Tibial artery (tissue), 4 donors: ENCODE measurements around the gene STPG3.
A peak's percentile ranks its signal among the peaks of the same experiment; 100 is the strongest.

Experiments
- DNase-seq, 2 donors: peaks; one replicate each; pipeline ENCODE4 v3.0.0-alpha.2; 2019
- H3K27ac ChIP-seq, 2 donors: fragments of 200-600 bp; sonication (generic) in 1 of 2; 1 replicate in 1 of 2; 2 replicates in 1 of 2; pipeline ENCODE4 v1.5.1; 2018 to 2019; ENCODE audit warnings: mild to moderate bottlenecking in 1 of 2
- H3K27me3 ChIP-seq, 2 donors: fragments of 200-600 bp; sonication (generic) in 1 of 2; one replicate each; pipeline versions ENCODE4 v1.5.1 to v1.6.0; 2016 to 2019
- H3K36me3 ChIP-seq, 3 donors: fragments of 200-600 bp; sonication (generic) in 2 of 3; one replicate each; pipeline ENCODE4 v1.5.1; 2016 to 2019; ENCODE audit warnings: mild to moderate bottlenecking in 2 of 3
- H3K4me1 ChIP-seq, 4 donors: fragments of 200-600 bp; sonication (generic) in 2 of 4; 1 replicate in 3 of 4; 2 replicates in 1 of 4; pipeline ENCODE4 v1.5.1; 2016 to 2019
- H3K4me3 ChIP-seq, 2 donors: fragments of 200-600 bp; sonication (generic) in 1 of 2; 1 replicate in 1 of 2; 2 replicates in 1 of 2; pipeline ENCODE4 v1.5.1; 2018 to 2019; ENCODE audit warnings: mild to moderate bottlenecking in 2 of 2
- H3K9me3 ChIP-seq, 3 donors: fragments of 200-600 bp; sonication (generic) in 1 of 3; one replicate each; pipeline ENCODE4 v1.5.1; 2016 to 2019
- CTCF ChIP-seq, 2 experiments: fragments of 200-600 bp in 1 of 2; fragments of 450-650 bp in 1 of 2; IDR thresholded peaks; one replicate each; pipeline ENCODE4 v1.5.1; 2017 to 2019; ENCODE audit warnings: antibody characterized with exemption in 2 of 2, mild to moderate bottlenecking in 1 of 2, moderate library complexity in 1 of 2
- intact Hi-C: fragments of 100-400 bp; cut with DNase I; formaldehyde crosslinking; loops from one replicate; pipeline ENCODE4 v1.15.0; 2023; ENCODE audit warnings: low total_unique reads

STPG3 gene

DNA sequence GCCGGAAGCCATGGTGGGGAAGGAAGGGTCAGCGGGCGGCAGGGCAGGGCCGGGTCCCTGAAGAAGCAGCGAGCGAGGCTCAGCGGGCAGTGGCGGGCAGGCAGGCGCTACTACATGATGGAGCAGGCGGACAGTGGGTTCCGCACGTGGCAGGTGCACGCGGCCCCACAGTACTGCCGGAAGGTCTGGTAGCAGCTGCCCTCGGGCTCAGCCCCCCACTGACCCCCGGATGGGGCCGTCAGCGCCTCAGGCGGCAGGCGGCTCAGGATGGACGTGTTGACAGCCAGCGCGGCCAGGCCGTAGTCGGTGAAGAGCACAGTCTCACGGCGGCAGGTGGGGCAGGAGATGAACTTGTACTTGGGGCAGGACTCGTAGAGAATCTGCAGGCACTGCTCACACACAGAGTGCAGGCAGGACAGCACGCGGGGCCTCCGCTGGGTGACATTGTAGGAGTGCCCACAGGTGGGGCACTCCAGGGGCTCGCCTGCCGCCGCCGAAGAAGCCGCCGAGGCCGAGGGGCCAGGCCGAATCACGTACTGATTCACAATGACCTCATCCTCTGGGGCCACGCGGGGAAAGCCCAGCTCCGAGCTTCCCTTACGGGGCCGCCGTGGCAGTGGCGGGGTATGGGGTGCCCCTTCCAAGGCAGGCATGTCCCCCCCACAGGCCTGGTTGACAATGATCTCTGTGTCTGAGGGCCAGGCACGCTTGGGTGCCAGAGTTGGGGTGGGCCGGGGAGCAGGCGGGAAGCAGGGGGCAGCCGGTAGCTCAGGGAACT lies 30.6 kb upstream of the STPG3 start:
- Histone ChIP-seq H3K27me3 (peaks cover 0 to 8% of the 10 kb centered on the region in 2 donors), H3K27ac (no peak overlapping the region), H3K36me3 (peaks cover 0 to 11% (median 0%) of the 10 kb centered on the region in 3 donors), H3K4me1 (peaks cover 0 to 56% (median 32%) of the 10 kb centered on the region in 4 donors), H3K4me3 (no peak overlapping the region), H3K9me3 (no peaks in the 10 kb centered on the region)
- no peak for TF ChIP-seq CTCF (IDR thresholded peaks at IDR 0.05)
- DNase-seq, result no peak
- intact Hi-C loops, result loop anchor here (5.0 kb wide), 1 partner anchor 33 kb away; the partner anchor contains the start of genes ANAPC2 and SSNA1

GRCh38 chr9:137221095-137221505 lies 30.0 kb upstream of the STPG3 start:
- H3K9me3 ChIP-seq, result no peaks in the 10 kb centered on the region
- peaks cover 0 to 8% of the 10 kb centered on the region in 2 donors for H3K27me3 ChIP-seq
- H3K36me3 ChIP-seq, result peaks cover 0 to 5% (median 0%) of the 10 kb centered on the region in 3 donors
- H3K4me1 ChIP-seq, result peaks cover 0 to 56% (median 32%) of the 10 kb centered on the region in 4 donors
- no peak for TF ChIP-seq CTCF (IDR thresholded peaks at IDR 0.05)
- peak overlapping the region in 1 of 2 donors; percentile 51 for H3K4me3 ChIP-seq
- intact Hi-C loops, result loop anchor here (5.0 kb wide), 1 partner anchor 34 kb away; the partner anchor contains the start of genes ANAPC2 and SSNA1
- no peak overlapping the region for H3K27ac ChIP-seq
- no peak for DNase-seq

- intact Hi-C loops, result loop anchor here (5.0 kb wide), 1 partner anchor 34 kb away; the partner anchor contains the start of genes ANAPC2 and SSNA1
- H3K4me1 ChIP-seq, result peaks cover 0 to 54% (median 32%) of the 10 kb centered on the region in 4 donors
- no peak overlapping the region for H3K27ac ChIP-seq
These were observed 29.5 kb upstream of the STPG3 start for GRCh38 chr9:137221506-137222111.

GRCh38 chr9:137222190-137223077 lies 28.7 kb upstream of the STPG3 start, which contains the start of gene RNF208:
TSS of gene RNF208 (minus strand) at chr9:137222240. CDS start at chr9:137221212, 1,028 bp downstream.
- Histone ChIP-seq H3K36me3 (no peaks in the 10 kb centered on the region), H3K27ac (peak within 1 kb of the TSS; percentile 89 to 93), H3K9me3 (no peaks in the 10 kb centered on the region), H3K27me3 (peaks cover 0 to 14% of the 10 kb centered on the region in 2 donors), H3K4me1 (peaks cover 0 to 55% (median 33%) of the 10 kb centered on the region in 4 donors), H3K4me3 (peak within 1 kb of the TSS; percentile 60 to 81)
- no peak for TF ChIP-seq CTCF (IDR thresholded peaks at IDR 0.05)
- intact Hi-C loops, result loop anchor here (5.0 kb wide), 1 partner anchor 35 kb away; the partner anchor contains the start of genes ANAPC2 and SSNA1
- DNase-seq, result no peak

More at GRCh38 chr9:137221506-137222111, 29.5 kb upstream of the STPG3 start:
- DNase-seq, result no peak
- no peaks in the 10 kb centered on the region for H3K36me3 ChIP-seq
- H3K4me3 ChIP-seq, result peak overlapping the region; percentile 51 to 60
- H3K9me3 ChIP-seq, result no peaks in the 10 kb centered on the region
- H3K27me3 ChIP-seq, result peaks cover 0 to 8% of the 10 kb centered on the region in 2 donors
- no peak for TF ChIP-seq CTCF (IDR thresholded peaks at IDR 0.05)
